HepG2 (cell line): ENCODE results near the gene HMCN2. TPM values are rescaled to one million over a fixed set of nuclear protein-coding genes. Genes with fewer than 3 reads are reported as not detected.

ENCODE experiments used
- ATAC-seq: fragments of 200-7000 bp; cut with Tn5 transposase; 3 replicates; pipeline ENCODE4 v1.9.1; 2020; ENCODE audit warnings: mild to moderate bottlenecking, moderate library complexity
- BruUV-seq: library from RNA; stranded (reverse); fragments of 400-500 nt; replicated peaks from 2 replicates; lab custom pipeline; 2021; lab: Mats Ljungman, UMichigan
- CTCF ChIA-PET: fragments of 300-600 bp; formaldehyde crosslinking; extraction: SDS; loops from one replicate; lab custom pipeline; 2021; ENCODE audit warnings: low total read pairs, inconsistent platforms, low intra/inter-chr PET ratio; lab: Yijun Ruan, JAX
- POLR2A ChIA-PET: fragments of 350-600 bp; sonication (Branson Sonifier 250); formaldehyde crosslinking; loops from one replicate; lab custom pipeline; 2020; ENCODE audit warnings: antibody characterized with exemption, inconsistent platforms; lab: Yijun Ruan, JAX
- DNase-seq: peaks from one replicate; pipeline ENCODE4 v3.0.0-alpha.2; 2015; ENCODE audit warnings: low spot score
- FAIRE-seq: peaks from 3 replicates; lab custom pipeline; 2011; peaks lifted over from hg19 to GRCh38; lab: Jason Lieb, UNC
- H2AFZ ChIP-seq: one replicate; pipeline ENCODE4 v1.6.1; 2011; ENCODE audit warnings: low read length, inconsistent platforms
- H3K27ac ChIP-seq: fragments of 300-600 bp; 3 replicates; pipeline ENCODE4 v1.8.0; 2011; ENCODE audit warnings: mixed run types, mild to moderate bottlenecking, mixed read lengths, low read length, inconsistent platforms; ENCODE audit not compliant: insufficient read depth; ENCODE audit errors: extremely low read length
- H3K27me3 ChIP-seq, 2 experiments: fragments of 200-600 bp in 1 of 2; 2 replicates in 1 of 2; 3 replicates in 1 of 2; pipeline versions ENCODE4 v1.6.0 to v1.8.0; 2011; ENCODE audit warnings: low read length in 2 of 2, mild to moderate bottlenecking in 2 of 2, moderate library complexity in 2 of 2, inconsistent platforms in 1 of 2; ENCODE audit not compliant: insufficient read depth in 2 of 2, control insufficient read depth in 1 of 2
- H3K36me3 ChIP-seq, 2 experiments: fragments of 200-600 bp in 1 of 2; replicated peaks in 1 of 2; 2 replicates in 1 of 2; 3 replicates in 1 of 2; pipeline versions ENCODE4 v1.5.1 to v1.8.0; 2011; ENCODE audit warnings: low read length in 2 of 2, inconsistent platforms in 1 of 2; ENCODE audit not compliant: insufficient read depth in 2 of 2, control insufficient read depth in 1 of 2
- H3K4me1 ChIP-seq: 2 replicates; pipeline ENCODE4 v1.5.1; 2012; ENCODE audit warnings: low read length, inconsistent platforms; ENCODE audit not compliant: insufficient read depth
- H3K4me2 ChIP-seq: 2 replicates; pipeline ENCODE4 v1.6.0; 2011; ENCODE audit warnings: low read depth, low read length, inconsistent platforms
- H3K4me3 ChIP-seq, 3 experiments: fragments of 200-600 bp in 1 of 3; sonication (generic), shearing (Covaris generic) in 1 of 3; replicated peaks in 1 of 3; 2 replicates each; pipeline ENCODE4 v1.5.1; 2011 to 2016; ENCODE audit warnings: low read length in 3 of 3, inconsistent platforms in 2 of 3, low read depth in 2 of 3, mild to moderate bottlenecking in 2 of 3, control low read depth in 1 of 3, mixed read lengths in 1 of 3; ENCODE audit not compliant: insufficient read depth in 1 of 3
- H3K79me2 ChIP-seq: one replicate; pipeline ENCODE4 v1.6.1; 2011; ENCODE audit warnings: low read length, inconsistent platforms; ENCODE audit not compliant: insufficient read depth
- H3K9ac ChIP-seq: 2 replicates; pipeline ENCODE4 v1.6.0; 2011; ENCODE audit warnings: mild to moderate bottlenecking, low read depth, low read length, inconsistent platforms; ENCODE audit not compliant: insufficient read depth
- H3K9me3 ChIP-seq: 2 replicates; pipeline ENCODE4 v1.5.1; 2012; ENCODE audit warnings: mild to moderate bottlenecking, low read length
- H4K20me1 ChIP-seq: 2 replicates; pipeline ENCODE4 v1.6.0; 2011; ENCODE audit warnings: inconsistent platforms, mild to moderate bottlenecking, low read length, moderate library complexity; ENCODE audit not compliant: insufficient read depth
- IKZF4 ChIP-seq: sonication (generic); formaldehyde crosslinking; IDR thresholded peaks from 2 replicates; pipeline ENCODE4 v1.5.1; 2020; ENCODE audit warnings: borderline replicate concordance, mild to moderate bottlenecking, low read depth, missing genetic modification reagents; ENCODE audit errors: not compliant biosample characterization
- IRF2 ChIP-seq: IDR thresholded peaks from 2 replicates; pipeline ENCODE4 v1.6.1; 2018; ENCODE audit warnings: missing genetic modification reagents, missing compliant biosample characterization
- KAT7 ChIP-seq: IDR thresholded peaks from 2 replicates; pipeline ENCODE4 v1.6.1; 2018; ENCODE audit warnings: borderline replicate concordance, missing compliant biosample characterization
- MTF1 ChIP-seq: sonication (generic); formaldehyde crosslinking; IDR thresholded peaks from 2 replicates; pipeline ENCODE4 v1.5.0; 2020; ENCODE audit warnings: missing genetic modification reagents
- POLR2AphosphoS2 ChIP-seq: IDR thresholded peaks from 2 replicates; pipeline ENCODE4 v1.6.1; 2011; ENCODE audit warnings: low read depth, low read length, improper control_type of control experiment
- SMAD1 ChIP-seq: sonication (generic); formaldehyde crosslinking; IDR thresholded peaks from 2 replicates; pipeline ENCODE4 v1.4.0; 2020; ENCODE audit warnings: missing genetic modification reagents, low read depth, mild to moderate bottlenecking, borderline replicate concordance
- YY1 ChIP-seq: IDR thresholded peaks from 2 replicates; pipeline ENCODE4 v1.6.1; 2011; ENCODE audit warnings: low read length, low read depth, moderate library complexity, mild to moderate bottlenecking; ENCODE audit not compliant: insufficient read depth, insufficient replicate concordance
- ZFYVE20 ChIP-seq: sonication (generic); formaldehyde crosslinking; IDR thresholded peaks from 2 replicates; pipeline ENCODE4 v1.8.0; 2023; ENCODE audit warnings: low read depth, mild to moderate bottlenecking, moderate library complexity, missing genetic modification reagents, borderline replicate concordance
- ZNF335 ChIP-seq: sonication (generic); formaldehyde crosslinking; IDR thresholded peaks from 2 replicates; pipeline ENCODE4 v1.4.0; 2020; ENCODE audit warnings: missing genetic modification reagents
- ZNF501 ChIP-seq: sonication (generic); formaldehyde crosslinking; IDR thresholded peaks from 2 replicates; pipeline ENCODE4 v1.5.1; 2020; ENCODE audit warnings: mild to moderate bottlenecking, moderate library complexity, missing genetic modification reagents
- ZNF556 ChIP-seq: sonication (generic); formaldehyde crosslinking; IDR thresholded peaks from 2 replicates; pipeline ENCODE4 v1.4.0; 2020; ENCODE audit warnings: mild to moderate bottlenecking, missing genetic modification reagents, borderline replicate concordance
- ZNF660 ChIP-seq: sonication (generic); formaldehyde crosslinking; IDR thresholded peaks from 2 replicates; pipeline ENCODE4 v1.5.1; 2020; ENCODE audit warnings: mild to moderate bottlenecking, low read depth, missing genetic modification reagents, borderline replicate concordance
- ZNF7 ChIP-seq: IDR thresholded peaks from 2 replicates; pipeline ENCODE4 v1.6.1; 2016; ENCODE audit warnings: missing biosample characterization, missing genetic modification reagents
- WGBS: methylation state at CpG from one replicate; pipeline ENCODE4 v1.1.6; 2017; ENCODE audit warnings: low lambda C conversion rate; 5-methylcytosine and 5-hydroxymethylcytosine counted together
- in situ Hi-C: cut with HindIII; loops from 2 replicates; pipeline ENCODE4 v1.10.0; 2017; ENCODE audit warnings: low pct_unique_long_range_greater_than_20kb; ENCODE audit not compliant: extremely low pct_ligation_motif_present
- intact Hi-C: fragments of 100-400 bp; cut with micrococcal nuclease; formaldehyde crosslinking; loops from one replicate; pipeline ENCODE4 v1.10.0; 2022; ENCODE audit not compliant: unreplicated experiment
- polyA plus RNA-seq, 8 experiments: library from polyadenylated mRNA; depleted of rRNA in 3 of 8; stranded (reverse) in 7 of 8; unstranded in 1 of 8; fragments of >200 nt; fragmentation: Illumina TruSeq in 4 of 8; extraction: Trizol in 4 of 8; gene quantifications; 2 replicates each; pipeline versions ENCODE4 v1.2.1 to v1.2.3, GENCODE V29; 2011 to 2016; ENCODE audit warnings: low read depth in 4 of 8, missing spikeins in 1 of 8, mixed read lengths in 1 of 8; ENCODE audit not compliant: insufficient read depth in 1 of 8
- total RNA-seq, 5 experiments: library from RNA; depleted of rRNA; stranded (reverse); fragments of >200 nt; fragmentation: Illumina TruSeq; extraction: Trizol; gene quantifications; 2 replicates each; pipeline ENCODE4 v1.2.3, GENCODE V29; 2016; ENCODE audit warnings: low read depth in 1 of 5
- TF ChIP-seq, protein P1 (sequence below): sonication (generic); formaldehyde crosslinking; IDR thresholded peaks from 2 replicates; pipeline ENCODE4 v1.9.0; 2021; ENCODE audit warnings: missing genetic modification reagents, borderline replicate concordance
- TF ChIP-seq, protein P2 (sequence below): sonication (generic); formaldehyde crosslinking; IDR thresholded peaks from 2 replicates; pipeline ENCODE4 v1.5.1; 2020; ENCODE audit warnings: mild to moderate bottlenecking, missing genetic modification reagents, borderline replicate concordance

The HMCN2 gene
- total and polyA plus RNA-seq, 2 of the 13 experiments (the other 11 are each of a cell fraction or from before 2014, with no cell fraction given): 0.09 TPM; not detected in 1

DNA sequence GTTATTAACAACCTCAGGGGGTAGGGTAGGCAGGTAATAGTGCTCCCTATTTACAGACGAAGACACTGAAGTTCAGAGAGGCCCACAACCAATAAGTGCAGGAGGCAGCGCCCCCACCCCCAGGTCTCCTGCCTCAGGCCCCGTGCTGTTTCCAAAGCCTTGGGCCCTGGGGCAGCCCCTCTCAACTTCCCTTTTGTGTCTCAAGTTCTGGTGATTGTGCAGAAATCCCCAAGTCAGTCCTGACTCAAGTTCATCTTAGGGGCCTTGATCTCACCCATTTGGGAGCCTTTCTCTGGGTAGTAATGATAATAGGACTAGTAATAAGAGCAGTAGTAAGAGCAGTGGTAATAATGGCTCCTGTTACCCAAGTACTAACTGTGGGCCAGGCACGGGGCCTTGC, 143.7 kb downstream of the HMCN2 start:
- no peak for FAIRE-seq

DNA sequence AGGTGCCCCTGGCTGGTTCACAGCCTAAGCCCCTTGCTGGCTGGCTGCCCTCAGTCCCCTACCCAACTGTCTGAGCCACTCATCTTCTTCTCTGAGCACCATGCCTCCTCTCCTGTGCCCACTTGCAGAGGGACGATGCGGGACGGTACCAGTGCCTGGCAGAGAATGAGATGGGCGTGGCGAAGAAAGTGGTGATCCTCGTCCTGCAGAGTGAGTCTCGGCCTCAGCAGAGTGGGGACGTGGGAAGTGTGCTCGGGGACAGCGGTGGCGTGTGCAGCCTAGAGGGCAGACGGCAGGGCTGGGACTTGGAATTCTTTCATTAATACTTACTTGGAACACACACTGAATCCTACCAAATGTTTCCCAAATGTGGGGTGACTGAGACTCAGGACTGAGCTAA, 144.9 kb downstream of the HMCN2 start:
- no peaks in the 10 kb centered on the region for H3K4me1 ChIP-seq
- intact Hi-C loops: no loop called here
- no TSS peak for BruUV-seq
- TF ChIP-seq ZNF660 (CRISPR knock-in tag) (no peak), KAT7 (CRISPR knock-in tag) (no peak), ZNF7 (CRISPR knock-in tag) (no peak), IKZF4 (no peak), POLR2AphosphoS2 (no peak), YY1 (no peak), SMAD1 (CRISPR knock-in tag) (no peak), ZNF556 (CRISPR knock-in tag) (no peak), ZFYVE20 (CRISPR knock-in tag) (no peak), MTF1 (CRISPR knock-in tag) (no peak)
- TF ChIP-seq, protein P1, sequence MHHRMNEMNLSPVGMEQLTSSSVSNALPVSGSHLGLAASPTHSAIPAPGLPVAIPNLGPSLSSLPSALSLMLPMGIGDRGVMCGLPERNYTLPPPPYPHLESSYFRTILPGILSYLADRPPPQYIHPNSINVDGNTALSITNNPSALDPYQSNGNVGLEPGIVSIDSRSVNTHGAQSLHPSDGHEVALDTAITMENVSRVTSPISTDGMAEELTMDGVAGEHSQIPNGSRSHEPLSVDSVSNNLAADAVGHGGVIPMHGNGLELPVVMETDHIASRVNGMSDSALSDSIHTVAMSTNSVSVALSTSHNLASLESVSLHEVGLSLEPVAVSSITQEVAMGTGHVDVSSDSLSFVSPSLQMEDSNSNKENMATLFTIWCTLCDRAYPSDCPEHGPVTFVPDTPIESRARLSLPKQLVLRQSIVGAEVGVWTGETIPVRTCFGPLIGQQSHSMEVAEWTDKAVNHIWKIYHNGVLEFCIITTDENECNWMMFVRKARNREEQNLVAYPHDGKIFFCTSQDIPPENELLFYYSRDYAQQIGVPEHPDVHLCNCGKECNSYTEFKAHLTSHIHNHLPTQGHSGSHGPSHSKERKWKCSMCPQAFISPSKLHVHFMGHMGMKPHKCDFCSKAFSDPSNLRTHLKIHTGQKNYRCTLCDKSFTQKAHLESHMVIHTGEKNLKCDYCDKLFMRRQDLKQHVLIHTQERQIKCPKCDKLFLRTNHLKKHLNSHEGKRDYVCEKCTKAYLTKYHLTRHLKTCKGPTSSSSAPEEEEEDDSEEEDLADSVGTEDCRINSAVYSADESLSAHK (CRISPR knock-in tag): no peak

More for the DNA sequence above, 143.7 kb downstream of the HMCN2 start:
- Histone ChIP-seq H3K4me2 (no peak overlapping the region), H3K27ac (no peak overlapping the region), H3K27me3 (0 out of 5 replicates have a peak, but pooled peaks cover 5 to 7% of the 10 kb centered on the region in 2 experiments), H3K4me3 (no peak overlapping the region), H2AFZ (no peak overlapping the region), H3K79me2 (no peaks in the 10 kb centered on the region), H3K9ac (no peak overlapping the region), H3K4me1 (no peaks in the 10 kb centered on the region), H3K36me3 (no peaks in the 10 kb centered on the region), H3K9me3 (no peaks in the 10 kb centered on the region), H4K20me1 (no peaks in the 10 kb centered on the region)
- no peak for DNase-seq
- in situ Hi-C loops: no loop called here
- ChIA-PET CTCF (no interaction called here), POLR2A (no interaction called here)
- TF ChIP-seq ZNF335 (CRISPR knock-in tag) (no peak), ZNF501 (CRISPR knock-in tag) (no peak), IRF2 (CRISPR knock-in tag) (no peak)
- TF ChIP-seq, protein P2, sequence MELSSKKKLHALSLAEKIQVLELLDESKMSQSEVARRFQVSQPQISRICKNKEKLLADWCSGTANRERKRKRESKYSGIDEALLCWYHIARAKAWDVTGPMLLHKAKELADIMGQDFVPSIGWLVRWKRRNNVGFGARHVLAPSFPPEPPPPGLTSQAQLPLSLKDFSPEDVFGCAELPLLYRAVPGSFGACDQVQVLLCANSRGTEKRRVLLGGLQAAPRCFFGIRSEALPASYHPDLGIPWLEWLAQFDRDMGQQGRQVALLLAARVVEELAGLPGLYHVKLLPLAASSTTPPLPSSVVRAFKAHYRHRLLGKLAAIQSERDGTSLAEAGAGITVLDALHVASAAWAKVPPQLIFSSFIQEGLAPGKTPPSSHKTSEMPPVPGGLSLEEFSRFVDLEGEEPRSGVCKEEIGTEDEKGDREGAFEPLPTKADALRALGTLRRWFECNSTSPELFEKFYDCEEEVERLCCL: no peak
- WGBS: 49% methylated on average over 4 of the region's 4 CpGs
- no TSS peak for BruUV-seq
- intact Hi-C loops: no loop called here
- ATAC-seq: no peak

More for the DNA sequence above, 144.9 kb downstream of the HMCN2 start:
- no peak for ATAC-seq
- no peaks in the 10 kb centered on the region for H3K79me2 ChIP-seq
- 0 out of 5 replicates have a peak, but pooled peaks cover 2 to 5% of the 10 kb centered on the region in 2 experiments for H3K27me3 ChIP-seq
- no peak overlapping the region for H3K27ac ChIP-seq
- in situ Hi-C loops: no loop called here
- no peak overlapping the region for H3K4me3 ChIP-seq
- no peak for FAIRE-seq
- H3K9me3 ChIP-seq: no peaks in the 10 kb centered on the region
- H3K4me2 ChIP-seq: no peak overlapping the region
- WGBS: 57% methylated on average over 12 of the region's 12 CpGs
- CTCF ChIA-PET: no interaction called here
- H3K9ac ChIP-seq: no peak overlapping the region
- no peaks in the 10 kb centered on the region for H4K20me1 ChIP-seq
- no peaks in the 10 kb centered on the region for H3K36me3 ChIP-seq
- H2AFZ ChIP-seq: no peak overlapping the region
- POLR2A ChIA-PET: no interaction called here
- DNase-seq: no peak
